ENCODE data around the gene POLH.

GRCh38 chr6:43629505-43630300, 53.7 kb downstream of the POLH start:
- TF ChIP-seq SIN3A (IDR thresholded peaks at IDR 0.05; ENCODE audit: borderline replicate concordance in 2 of 2, control insufficient read depth in 1 of 2, low read depth in 2 of 2, low read length in 2 of 2) (peak in 1 of 2 experiments; percentile 29; a peak in 1 of 4 replicates), POLR2G (IDR thresholded peaks at IDR 0.05; ENCODE audit: low read depth, low read length) (peak; percentile 84), RBM39 (optimal IDR thresholded peaks at IDR 0.05; ENCODE audit: low read depth, low read length) (peak; percentile 35), SREBF2 (CRISPR knock-in tag; IDR thresholded peaks at IDR 0.05) (peak; percentile 74; the same call in 1 of the 2 replicates), POLR2A (conservative IDR thresholded peaks at IDR 0.05) (peak; percentile 97), PHB2 (IDR thresholded peaks at IDR 0.05; ENCODE audit: low read depth) (no peak), ZNF146 (CRISPR knock-in tag; IDR thresholded peaks at IDR 0.05; ENCODE audit: unreplicated experiment) (no peak)
- TF ChIP-seq, protein P1, sequence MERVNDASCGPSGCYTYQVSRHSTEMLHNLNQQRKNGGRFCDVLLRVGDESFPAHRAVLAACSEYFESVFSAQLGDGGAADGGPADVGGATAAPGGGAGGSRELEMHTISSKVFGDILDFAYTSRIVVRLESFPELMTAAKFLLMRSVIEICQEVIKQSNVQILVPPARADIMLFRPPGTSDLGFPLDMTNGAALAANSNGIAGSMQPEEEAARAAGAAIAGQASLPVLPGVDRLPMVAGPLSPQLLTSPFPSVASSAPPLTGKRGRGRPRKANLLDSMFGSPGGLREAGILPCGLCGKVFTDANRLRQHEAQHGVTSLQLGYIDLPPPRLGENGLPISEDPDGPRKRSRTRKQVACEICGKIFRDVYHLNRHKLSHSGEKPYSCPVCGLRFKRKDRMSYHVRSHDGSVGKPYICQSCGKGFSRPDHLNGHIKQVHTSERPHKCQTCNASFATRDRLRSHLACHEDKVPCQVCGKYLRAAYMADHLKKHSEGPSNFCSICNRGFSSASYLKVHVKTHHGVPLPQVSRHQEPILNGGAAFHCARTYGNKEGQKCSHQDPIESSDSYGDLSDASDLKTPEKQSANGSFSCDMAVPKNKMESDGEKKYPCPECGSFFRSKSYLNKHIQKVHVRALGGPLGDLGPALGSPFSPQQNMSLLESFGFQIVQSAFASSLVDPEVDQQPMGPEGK (CRISPR knock-in tag; IDR thresholded peaks at IDR 0.05; ENCODE audit: borderline replicate concordance): 0 out of 2 replicates have a peak, but pooled peaks have one; percentile 37
- TF ChIP-seq, protein P2, sequence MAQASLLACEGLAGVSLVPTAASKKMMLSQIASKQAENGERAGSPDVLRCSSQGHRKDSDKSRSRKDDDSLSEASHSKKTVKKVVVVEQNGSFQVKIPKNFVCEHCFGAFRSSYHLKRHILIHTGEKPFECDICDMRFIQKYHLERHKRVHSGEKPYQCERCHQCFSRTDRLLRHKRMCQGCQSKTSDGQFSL (CRISPR knock-in tag; IDR thresholded peaks at IDR 0.05): no peak
- TF ChIP-seq, protein P2 (tag; IDR thresholded peaks at IDR 0.05): no peak; a peak in 1 of 4 replicates
